Caco-2 (cell line): Measurements from ENCODE around the gene FCHSD1. TPM values are rescaled to one million over a fixed set of nuclear protein-coding genes. Genes with fewer than 3 reads are reported as not detected.

Experiments used
- BruUV-seq: library from RNA; stranded (reverse); fragments of 400-500 nt; replicated peaks from 2 replicates; lab custom pipeline; 2021; lab: Mats Ljungman, UMichigan
- CTCF ChIA-PET: fragments of 300-600 bp; sonication (Branson Sonifier 250); formaldehyde crosslinking; loops from one replicate; lab custom pipeline; 2022; ENCODE audit warnings: antibody characterized with exemption; lab: Charles Lee
- POLR2A ChIA-PET: fragments of 300-600 bp; sonication (Branson Sonifier 250); formaldehyde crosslinking; loops from one replicate; lab custom pipeline; 2022; ENCODE audit warnings: antibody characterized with exemption; lab: Charles Lee
- DNase-seq, 2 experiments: peaks; one replicate each; pipeline versions ENCODE4 v3.0.0 to v3.0.0-alpha.2; 2020 to 2022
- H3K27me3 ChIP-seq: replicated peaks from 2 replicates; pipeline ENCODE4 v1.6.0; 2011; ENCODE audit warnings: low read length; ENCODE audit not compliant: control insufficient read depth, insufficient read depth
- H3K36me3 ChIP-seq: 2 replicates; pipeline ENCODE4 v1.5.1; 2011; ENCODE audit warnings: low read length; ENCODE audit not compliant: control insufficient read depth, insufficient read depth
- H3K4me1 ChIP-seq: fragments of 250-450 bp; sonication (Bioruptor Pico); 2 replicates; pipeline ENCODE4 v1.5.1; 2020; ENCODE audit warnings: mild to moderate bottlenecking
- H3K4me3 ChIP-seq: 2 replicates; pipeline ENCODE4 v1.5.1; 2011; ENCODE audit warnings: low read depth, mild to moderate bottlenecking, control low read depth, low read length
- H3K9me3 ChIP-seq: fragments of 250-450 bp; sonication (Bioruptor Pico); 2 replicates; pipeline ENCODE4 v1.5.1; 2020; ENCODE audit warnings: mild to moderate bottlenecking, moderate library complexity
- H3K27ac Mint-ChIP-seq: one replicate; pipeline ENCODE4 v1.8.0; 2022; ENCODE audit warnings: mixed read lengths; ENCODE audit not compliant: unreplicated experiment
- H3K27me3 Mint-ChIP-seq: one replicate; pipeline ENCODE4 v1.8.0; 2022; ENCODE audit warnings: mixed read lengths; ENCODE audit not compliant: insufficient read depth, unreplicated experiment
- H3K36me3 Mint-ChIP-seq: one replicate; pipeline ENCODE4 v1.8.0; 2022; ENCODE audit warnings: mild to moderate bottlenecking, mixed read lengths; ENCODE audit not compliant: insufficient read depth, unreplicated experiment
- H3K4me1 Mint-ChIP-seq: one replicate; pipeline ENCODE4 v1.8.0; 2022; ENCODE audit warnings: low read depth, mixed read lengths; ENCODE audit not compliant: unreplicated experiment
- H3K4me3 Mint-ChIP-seq: one replicate; pipeline ENCODE4 v1.8.0; 2022; ENCODE audit warnings: mild to moderate bottlenecking, moderate library complexity, mixed read lengths; ENCODE audit not compliant: unreplicated experiment
- H3K9me3 Mint-ChIP-seq: one replicate; pipeline ENCODE4 v1.8.0; 2022; ENCODE audit warnings: mixed read lengths; ENCODE audit not compliant: unreplicated experiment
- intact Hi-C: fragments of 100-400 bp; cut with micrococcal nuclease; formaldehyde crosslinking; loops from one replicate; pipeline ENCODE4 v1.10.0; 2022; ENCODE audit not compliant: unreplicated experiment
- total RNA-seq: library from RNA; stranded (reverse); gene quantifications from 2 replicates; pipeline ENCODE4 v1.2.3, GENCODE V29; 2022
- TF ChIP-seq, protein P1 (sequence below), 2 experiments: fragments of 200-600 bp in 1 of 2; IDR thresholded peaks; 1 replicate in 1 of 2; 2 replicates in 1 of 2; pipeline versions ENCODE4 v1.5.1 to v1.8.0; 2011 to 2022; ENCODE audit warnings: antibody characterized with exemption in 1 of 2, control low read depth in 1 of 2, inconsistent platforms in 1 of 2, low read depth in 1 of 2, low read length in 1 of 2, mild to moderate bottlenecking in 1 of 2, moderate library complexity in 1 of 2; ENCODE audit not compliant: insufficient read depth in 1 of 2, severe bottlenecking in 1 of 2, unreplicated experiment in 1 of 2

Gene FCHSD1
- total RNA-seq, 1 experiment from 2014 or later: 25.0 TPM

DNA sequence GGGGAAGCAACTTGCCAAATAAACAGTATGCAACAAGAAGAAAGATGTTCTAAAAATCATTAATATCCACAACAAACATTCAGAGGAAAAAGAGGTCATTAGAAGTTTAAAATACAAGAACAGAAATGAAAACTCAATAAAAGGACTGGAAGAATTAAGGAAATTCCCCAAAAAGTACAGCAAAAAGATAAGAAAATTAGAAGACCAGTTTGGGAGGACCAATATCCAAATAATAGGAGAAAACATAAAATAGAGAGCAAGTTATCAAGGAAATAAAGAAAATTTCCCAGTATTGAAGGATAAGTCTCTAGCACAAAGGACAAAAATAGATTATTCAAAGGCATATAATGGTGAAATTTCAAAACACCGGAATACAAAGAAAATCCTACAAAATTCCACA, 54.4 kb downstream of the FCHSD1 start:
- intact Hi-C loops: no loop called here
- ChIA-PET CTCF (no interaction called here), POLR2A (no interaction called here)
- no peak for DNase-seq
- no TSS peak for BruUV-seq
- no peaks in the 10 kb centered on the region for H3K27me3 Mint-ChIP-seq
- 0 out of 2 replicates have a peak, but pooled peaks cover 1% of the 10 kb centered on the region for H3K36me3 ChIP-seq
- H3K4me3 Mint-ChIP-seq: no peak overlapping the region
- H3K4me1 Mint-ChIP-seq: peaks cover 12% of the 10 kb centered on the region
- peaks cover 23% of the 10 kb centered on the region for H3K36me3 Mint-ChIP-seq
- H3K27ac Mint-ChIP-seq: no peak overlapping the region
- no peaks in the 10 kb centered on the region for H3K9me3 Mint-ChIP-seq
- H3K4me3 ChIP-seq: no peak overlapping the region
- no peaks in the 10 kb centered on the region for H3K9me3 ChIP-seq
- no peaks in the 10 kb centered on the region for H3K27me3 ChIP-seq
- TF ChIP-seq, protein P1, sequence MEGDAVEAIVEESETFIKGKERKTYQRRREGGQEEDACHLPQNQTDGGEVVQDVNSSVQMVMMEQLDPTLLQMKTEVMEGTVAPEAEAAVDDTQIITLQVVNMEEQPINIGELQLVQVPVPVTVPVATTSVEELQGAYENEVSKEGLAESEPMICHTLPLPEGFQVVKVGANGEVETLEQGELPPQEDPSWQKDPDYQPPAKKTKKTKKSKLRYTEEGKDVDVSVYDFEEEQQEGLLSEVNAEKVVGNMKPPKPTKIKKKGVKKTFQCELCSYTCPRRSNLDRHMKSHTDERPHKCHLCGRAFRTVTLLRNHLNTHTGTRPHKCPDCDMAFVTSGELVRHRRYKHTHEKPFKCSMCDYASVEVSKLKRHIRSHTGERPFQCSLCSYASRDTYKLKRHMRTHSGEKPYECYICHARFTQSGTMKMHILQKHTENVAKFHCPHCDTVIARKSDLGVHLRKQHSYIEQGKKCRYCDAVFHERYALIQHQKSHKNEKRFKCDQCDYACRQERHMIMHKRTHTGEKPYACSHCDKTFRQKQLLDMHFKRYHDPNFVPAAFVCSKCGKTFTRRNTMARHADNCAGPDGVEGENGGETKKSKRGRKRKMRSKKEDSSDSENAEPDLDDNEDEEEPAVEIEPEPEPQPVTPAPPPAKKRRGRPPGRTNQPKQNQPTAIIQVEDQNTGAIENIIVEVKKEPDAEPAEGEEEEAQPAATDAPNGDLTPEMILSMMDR (IDR thresholded peaks at IDR 0.05; ENCODE audit: insufficient read depth in 1 of 2, low read depth in 1 of 2, low read length in 1 of 2, severe bottlenecking in 1 of 2, unreplicated experiment in 1 of 2): no peak
- no peaks in the 10 kb centered on the region for H3K4me1 ChIP-seq

DNA sequence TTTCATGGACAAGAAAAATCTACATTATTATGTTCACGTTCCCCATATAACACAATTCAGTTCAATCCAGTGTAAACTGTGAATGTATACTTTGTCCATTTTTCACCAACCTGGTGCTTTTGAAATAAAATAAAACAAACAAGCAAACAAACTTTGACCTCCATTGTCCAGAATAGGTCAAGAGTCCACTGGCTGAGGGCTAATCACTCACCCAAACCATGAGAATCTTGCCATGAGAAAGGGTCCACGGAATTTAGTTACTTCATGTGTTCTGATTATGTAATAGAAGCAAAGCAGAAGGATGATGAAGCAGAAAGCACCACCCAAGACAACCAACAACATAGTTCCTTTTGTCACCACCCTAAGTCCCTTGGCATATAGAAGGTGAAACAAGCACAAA, 61.1 kb downstream of the FCHSD1 start:
- TF ChIP-seq, protein P1 (IDR thresholded peaks at IDR 0.05; ENCODE audit: insufficient read depth in 1 of 2, low read depth in 1 of 2, low read length in 1 of 2, severe bottlenecking in 1 of 2, unreplicated experiment in 1 of 2): no peak
- Histone ChIP-seq H3K4me1 (peaks cover 13% of the 10 kb centered on the region), H3K27me3 (no peaks in the 10 kb centered on the region), H3K9me3 (no peaks in the 10 kb centered on the region), H3K4me3 (no peak overlapping the region), H3K36me3 (peaks cover 3% of the 10 kb centered on the region)
- Mint-ChIP-seq H3K9me3 (no peaks in the 10 kb centered on the region), H3K27ac (peak overlapping the region; percentile 5), H3K27me3 (no peaks in the 10 kb centered on the region), H3K36me3 (peaks cover 54% of the 10 kb centered on the region), H3K4me3 (no peak overlapping the region), H3K4me1 (peaks cover 21% of the 10 kb centered on the region)
- ChIA-PET CTCF (interaction anchor here (0.8 kb wide), 1 partner anchor 29 kb away, joined by 8 read pairs; the partner anchor contains the start of gene DIAPH1), POLR2A (interaction anchor here (0.6 kb wide), 1 partner anchor 15 kb away, joined by 5 read pairs; no protein-coding TSS in a partner anchor)
- intact Hi-C loops: no loop called here
- no TSS peak for BruUV-seq
- DNase-seq: peak in 1 of 2 experiments; percentile 19

Other genes with a start within 250 kb of the FCHSD1 start
- gene PCDHGA9, start 248.6 kb downstream of the FCHSD1 start, total RNA-seq: 2.8 and 4.4 TPM in 2 replicates
- 2.5 and 2.8 TPM in 2 replicates for gene PCDHGB6, start 243.4 kb downstream of the FCHSD1 start, total RNA-seq
- 2.9 and 3.6 TPM in 2 replicates for gene PCDHGA10, start 238.4 kb downstream of the FCHSD1 start, total RNA-seq
- 2.3 and 2.4 TPM in 2 replicates for gene PCDHGB7, start 233.7 kb downstream of the FCHSD1 start, total RNA-seq
- 1.2 and 1.9 TPM in 2 replicates for gene PCDHGA11, start 230.4 kb downstream of the FCHSD1 start, total RNA-seq
- 0.52 and 1.0 TPM in 2 replicates for gene PCDHGA12, start 220.9 kb downstream of the FCHSD1 start, total RNA-seq
- gene PCDHGC3, start 175.5 kb downstream of the FCHSD1 start, total RNA-seq: 1.3 and 2.9 TPM in 2 replicates
- 0.28 and 0.39 TPM in 2 replicates for gene PCDHGC4, start 166.4 kb downstream of the FCHSD1 start, total RNA-seq
- gene PCDHGC5, start 162.3 kb downstream of the FCHSD1 start, total RNA-seq: 0.21 and 0.25 TPM in 2 replicates
- 161 and 167 TPM in 2 replicates for gene DIAPH1, start 32.4 kb downstream of the FCHSD1 start, total RNA-seq
- 73.0 and 74.5 TPM in 2 replicates for gene HDAC3, start 14.6 kb downstream of the FCHSD1 start, total RNA-seq
- 8.7 and 13.6 TPM in 2 replicates for gene RELL2, start 14.4 kb downstream of the FCHSD1 start, total RNA-seq
- gene ARAP3, start 30.8 kb upstream of the FCHSD1 start, total RNA-seq: 6.3 and 7.5 TPM in 2 replicates
- gene PCDH1, start 227.0 kb upstream of the FCHSD1 start, total RNA-seq: 1.5 and 1.8 TPM in 2 replicates